Hypothalamus (tissue), 51 donors: ENCODE data around the gene ATP11A.
"Not testable (repeated sequence)": the region's sequence is repeated elsewhere in the genome, so short reads cannot be mapped to it uniquely, and the experiment has no call there.

Experiments
- DNase-seq, 51 donors: peaks; one replicate each; lab custom pipeline; 2025; lab: John Stamatoyannopoulos, UW

Gene ATP11A

GRCh38 chr13:112870737-112871287, 181.0 kb downstream of the ATP11A start:
- no peak for DNase-seq

GRCh38 chr13:112871742-112872141, 181.9 kb downstream of the ATP11A start:
- DNase-seq = no peak

GRCh38 chr13:112872657-112873631, 183.1 kb downstream of the ATP11A start:
- DNase-seq = not testable (repeated sequence)

GRCh38 chr13:112873851-112874750, 184.3 kb downstream of the ATP11A start:
- peak in 42 of 51 donors; percentile 13 to 80 (median 56) for DNase-seq

GRCh38 chr13:112874751-112875300, 185.0 kb downstream of the ATP11A start:
- no peak for DNase-seq

- no peak for DNase-seq
Measured at GRCh38 chr13:112875627-112876026, 185.8 kb downstream of the ATP11A start.

GRCh38 chr13:112876305-112877000, 186.6 kb downstream of the ATP11A start:
- DNase-seq = no peak

- DNase-seq = no peak
Measured at GRCh38 chr13:112877066-112877465, 187.2 kb downstream of the ATP11A start.

GRCh38 chr13:112877539-112877938, 187.7 kb downstream of the ATP11A start:
- DNase-seq = no peak

- no peak for DNase-seq
Measured at GRCh38 chr13:112877976-112878955, 188.4 kb downstream of the ATP11A start.

GRCh38 chr13:112879283-112879833, 189.5 kb downstream of the ATP11A start:
- DNase-seq = no peak

GRCh38 chr13:112880221-112880641, 190.4 kb downstream of the ATP11A start:
- DNase-seq = no peak

GRCh38 chr13:112880976-112881540, 191.2 kb downstream of the ATP11A start:
- DNase-seq = no peak

GRCh38 chr13:112881656-112882554, 192.1 kb downstream of the ATP11A start:
- no peak for DNase-seq

- no peak for DNase-seq
Measured at GRCh38 chr13:112882555-112883024, 192.8 kb downstream of the ATP11A start.

GRCh38 chr13:112883241-112883945, 193.6 kb downstream of the ATP11A start:
- DNase-seq = no peak
